HG03354 (cell line): ENCODE measurements around the gene DZIP3.
"Not testable (repeated sequence)": the region's sequence is repeated elsewhere in the genome, so short reads cannot be mapped to it uniquely, and the experiment has no call there.

Experiments
- ATAC-seq: cut with Tn5 transposase; IDR thresholded peaks from one replicate; pipeline ENCODE4 v1.9.1; 2021; ENCODE audit warnings: mild to moderate bottlenecking; ENCODE audit not compliant: unreplicated experiment, poor library complexity, severe bottlenecking

DZIP3 gene

GRCh38 chr3:108673988-108674661 is 84.6 kb downstream of the DZIP3 start:
- no peak for ATAC-seq

DNA sequence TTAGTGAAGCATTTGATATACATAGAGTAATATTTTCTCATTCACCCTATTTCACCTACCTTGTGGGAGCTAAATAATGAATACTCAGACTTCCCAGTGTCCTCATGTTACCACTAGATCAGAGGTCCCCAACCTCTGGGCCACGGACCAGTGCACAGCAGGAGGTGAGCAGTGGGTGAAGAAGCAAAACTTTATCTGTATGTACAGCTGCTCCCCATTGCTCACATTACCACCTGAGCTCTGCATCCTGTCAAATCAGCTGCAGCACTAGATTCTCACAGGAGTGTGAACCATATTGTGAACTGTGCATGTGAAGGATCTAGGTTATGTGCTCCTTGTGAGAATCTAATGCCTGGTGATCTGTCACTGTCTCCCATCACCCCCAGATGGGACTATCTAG is 88.3 kb downstream of the DZIP3 start:
- ATAC-seq: no peak

GRCh38 chr3:108692286-108692685 is 102.8 kb downstream of the DZIP3 start:
- not testable (repeated sequence) for ATAC-seq

DNA sequence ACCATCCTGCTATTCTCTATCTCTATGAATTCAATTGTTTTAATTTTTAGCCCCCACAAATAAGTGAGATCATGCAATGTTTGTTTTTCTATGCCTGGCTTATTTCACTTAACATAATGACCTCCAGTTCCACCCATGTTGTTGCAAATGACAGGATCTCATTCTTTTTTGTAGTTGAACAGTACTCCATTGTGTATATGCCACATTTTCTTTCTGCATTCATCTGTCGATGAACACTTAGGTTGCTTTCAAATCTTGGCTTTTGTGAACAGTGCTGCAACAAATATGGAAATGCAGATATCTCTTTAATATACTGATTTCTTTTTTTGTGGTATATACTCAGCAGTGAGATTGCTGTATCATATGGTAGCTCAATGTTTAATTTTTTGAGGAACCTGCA is 108.9 kb downstream of the DZIP3 start:
- ATAC-seq: no peak

GRCh38 chr3:108705045-108705444 is 115.5 kb downstream of the DZIP3 start:
- no peak for ATAC-seq

DNA sequence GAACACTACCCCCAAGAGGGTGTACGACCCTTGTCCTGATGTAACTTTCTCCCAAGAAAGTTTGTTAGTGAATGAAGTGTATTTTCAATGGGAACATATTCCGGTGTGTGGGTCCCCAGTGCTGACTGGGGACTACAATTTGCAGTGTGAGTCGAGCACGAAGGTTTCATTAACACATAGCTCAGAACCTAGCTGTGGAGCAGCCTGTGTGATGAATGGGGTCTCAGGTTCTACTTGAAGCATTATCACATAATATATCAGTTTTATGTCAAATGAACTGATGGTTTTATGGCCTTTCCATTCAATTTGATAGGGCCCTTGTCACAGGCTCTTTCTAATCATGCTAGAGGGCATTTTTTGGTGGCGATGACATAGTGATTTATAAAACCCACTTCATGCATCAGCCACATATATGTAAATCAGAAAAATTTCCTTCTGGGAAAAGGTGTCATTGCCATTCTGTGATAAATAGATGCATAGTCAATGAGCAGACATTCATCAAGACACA is 123.5 kb downstream of the DZIP3 start:
- no peak for ATAC-seq

- no peak for ATAC-seq
These were observed 124.3 kb downstream of the DZIP3 start for GRCh38 chr3:108713816-108714215.

DNA sequence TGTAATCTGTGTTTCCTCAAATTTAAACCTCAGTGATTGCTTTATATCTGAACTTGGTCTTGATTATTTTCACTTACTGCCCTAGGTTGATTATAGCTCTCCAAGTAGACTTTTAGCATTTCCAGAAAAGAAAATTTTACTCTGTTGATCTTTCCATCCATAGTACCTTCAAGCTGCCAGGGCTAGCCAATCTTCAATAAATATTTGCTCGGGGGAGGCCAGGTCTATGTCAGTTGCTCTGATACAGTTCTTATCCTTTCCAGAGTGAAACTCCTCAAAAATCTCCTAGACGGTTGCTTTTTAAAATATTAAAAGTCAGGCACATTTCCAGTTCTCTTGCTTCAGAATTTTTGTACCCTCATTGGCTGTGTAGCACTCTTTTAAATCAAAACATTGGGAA is 128.9 kb downstream of the DZIP3 start:
- ATAC-seq: no peak

GRCh38 chr3:108719178-108719806 is 129.8 kb downstream of the DZIP3 start:
- ATAC-seq: no peak

- ATAC-seq: no peak
These were observed 133.2 kb downstream of the DZIP3 start for GRCh38 chr3:108722724-108723123.

DNA sequence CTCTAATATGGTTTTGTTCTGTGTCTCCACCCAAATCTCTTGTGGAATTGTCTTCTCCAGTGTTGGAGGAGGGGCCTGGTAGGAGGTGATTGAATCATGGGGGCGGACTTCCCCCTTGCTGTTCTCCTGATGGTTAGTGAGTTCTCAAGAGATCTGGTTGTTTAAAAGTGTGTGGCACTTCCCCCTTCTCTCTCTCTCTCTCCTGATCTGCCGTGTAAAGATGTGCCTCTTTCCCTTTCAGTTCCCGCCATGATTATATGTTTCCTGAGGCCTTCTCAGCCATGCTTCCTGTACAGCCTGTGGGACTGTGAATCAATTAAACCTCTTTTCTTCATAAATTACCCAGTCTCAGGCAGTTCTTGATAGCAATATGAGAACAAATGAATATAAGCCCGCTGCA is 134.6 kb downstream of the DZIP3 start:
- no peak for ATAC-seq

DNA sequence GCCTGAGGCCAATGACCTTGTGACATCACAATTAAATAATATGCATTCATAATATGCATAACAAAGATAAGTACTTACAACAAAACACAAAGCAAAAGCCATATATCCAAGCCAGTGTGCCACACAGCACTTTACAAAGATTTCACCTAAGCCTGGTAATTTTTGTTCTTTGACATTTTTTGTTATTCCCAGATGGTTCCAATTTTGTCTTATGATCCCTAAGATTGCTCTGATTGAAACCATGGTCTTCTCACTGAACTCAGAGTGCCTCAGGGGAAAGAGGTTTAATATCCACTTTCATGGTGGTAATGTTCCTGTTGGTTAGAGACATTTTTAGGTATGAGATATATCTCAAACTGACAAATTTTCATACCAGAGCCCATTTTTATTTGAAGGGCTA is 138.6 kb downstream of the DZIP3 start:
- no peak for ATAC-seq

DNA sequence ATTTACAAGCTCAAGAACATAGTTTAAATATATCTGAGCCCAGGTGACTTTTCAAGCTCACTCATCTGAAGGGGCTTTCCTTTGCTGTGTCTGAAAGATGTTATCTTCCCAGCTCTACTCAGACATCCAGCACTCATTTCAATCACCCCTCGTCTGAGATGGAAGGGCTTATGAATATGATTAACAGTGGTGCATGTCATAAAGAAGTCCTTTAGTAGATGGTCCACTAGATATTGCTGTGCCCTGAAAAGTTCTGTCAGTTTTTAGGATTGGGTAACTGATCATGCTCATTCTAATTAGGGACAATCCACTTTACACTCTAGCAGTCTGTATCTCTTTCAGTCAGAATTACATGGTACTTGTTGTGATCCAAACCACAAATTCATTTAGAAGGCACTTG is 139.4 kb downstream of the DZIP3 start:
- no peak for ATAC-seq

DNA sequence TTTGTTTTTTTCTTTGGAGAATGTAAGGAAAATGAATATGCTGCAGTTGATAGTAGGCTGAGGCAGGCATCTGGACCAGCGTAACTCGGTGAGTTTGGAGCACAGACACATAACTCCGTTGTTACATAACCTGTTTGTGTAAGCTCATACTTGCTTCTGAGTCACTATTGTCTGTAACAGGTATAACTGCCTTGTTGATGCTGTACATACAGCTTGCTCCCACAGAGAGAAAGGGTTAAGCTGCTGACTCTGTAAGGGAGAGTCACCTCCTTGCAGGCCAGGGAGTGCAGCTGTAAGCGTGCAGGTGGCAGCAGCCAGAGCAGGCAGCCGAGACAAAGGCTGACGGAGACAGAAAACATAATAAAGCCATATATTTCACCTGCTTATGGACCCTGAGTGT is 147.3 kb downstream of the DZIP3 start:
- no peak for ATAC-seq

GRCh38 chr3:108742929-108743328 is 153.4 kb downstream of the DZIP3 start:
- ATAC-seq: no peak
